Neural progenitor cell (in vitro differentiated cells): ENCODE data around the gene SLAMF9.

Experiments used
- CTCF ChIP-seq: fragments of 200-600 bp; sonication (generic); IDR thresholded peaks from 2 replicates; pipeline ENCODE4 v1.5.1; 2017; ENCODE audit warnings: antibody characterized with exemption, mild to moderate bottlenecking
- EZH2 ChIP-seq: fragments of 200-600 bp; sonication (generic); IDR thresholded peaks from 2 replicates; pipeline ENCODE4 v1.6.1; 2017; ENCODE audit warnings: antibody characterized with exemption, mild to moderate bottlenecking, moderate library complexity
- EZH2phosphoT487 ChIP-seq: fragments of 200-600 bp; sonication (generic); IDR thresholded peaks from 2 replicates; pipeline ENCODE4 v1.6.1; 2017; ENCODE audit warnings: antibody characterized with exemption

GRCh38 chr1:159946242-159947187 is 7.5 kb downstream of the SLAMF9 start:
- TF ChIP-seq CTCF: no peak
- TF ChIP-seq EZH2: no peak
- TF ChIP-seq EZH2phosphoT487: no peak
